GM12878 (cell line): Measurements from ENCODE around the gene LILRB5.

Source experiments
- BCL11A ChIP-seq: IDR thresholded peaks from 2 replicates; pipeline ENCODE4 v1.6.1; 2011; ENCODE audit warnings: low read depth, low read length
- CEBPB ChIP-seq, 2 experiments: fragments of 150-350 bp in 1 of 2; IDR thresholded peaks; 2 replicates each; pipeline ENCODE4 v1.6.1; 2012 to 2014; ENCODE audit warnings: low read depth in 2 of 2, low read length in 2 of 2, borderline replicate concordance in 1 of 2, inconsistent platforms in 1 of 2
- CTCF ChIP-seq, 3 experiments: IDR thresholded peaks in 2 of 3; conservative IDR thresholded peaks in 1 of 3; 2 replicates each; pipeline ENCODE4 v1.5.1; 2011; ENCODE audit warnings: low read depth in 3 of 3, low read length in 3 of 3, mild to moderate bottlenecking in 3 of 3, control low read depth in 2 of 3, moderate library complexity in 2 of 3, inconsistent platforms in 1 of 3, mixed read lengths in 1 of 3; ENCODE audit not compliant: control insufficient read depth in 2 of 3, insufficient read depth in 1 of 3; ENCODE audit errors: extremely low read depth in 1 of 3
- NBN ChIP-seq: fragments of 450-650 bp; IDR thresholded peaks from 2 replicates; pipeline ENCODE4 v1.6.1; 2016
- RFX5 ChIP-seq: IDR thresholded peaks from 2 replicates; pipeline ENCODE4 v1.6.1; 2011; ENCODE audit warnings: low read depth, low read length, improper control_type of control experiment
- SIX5 ChIP-seq: IDR thresholded peaks from 2 replicates; pipeline ENCODE4 v1.6.1; 2011; ENCODE audit warnings: mild to moderate bottlenecking, low read depth, low read length, moderate library complexity; ENCODE audit not compliant: severe bottlenecking
- ZNF274 ChIP-seq: IDR thresholded peaks from one replicate; pipeline ENCODE4 v1.8.0; 2011; ENCODE audit not compliant: insufficient read length, insufficient read depth

- TF ChIP-seq BCL11A (no peak), CTCF (IDR thresholded peaks at IDR 0.05 in 2 of 3, conservative IDR thresholded peaks at IDR 0.05 in 1 of 3; ENCODE audit: control insufficient read depth in 2 of 3, extremely low read depth in 1 of 3, insufficient read depth in 1 of 3, low read depth in 3 of 3, low read length in 3 of 3) (no peak), RFX5 (no peak), CEBPB (IDR thresholded peaks at IDR 0.05; ENCODE audit: borderline replicate concordance in 1 of 2, low read depth in 2 of 2, low read length in 2 of 2) (no peak), SIX5 (no peak), ZNF274 (no peak), NBN (no peak)
Observed at GRCh38 chr19:54262066-54262465, 5.0 kb upstream of the LILRB5 start.
